HepG2 (cell line): ENCODE results near the gene LMTK2. TPM values are rescaled to one million over a fixed set of nuclear protein-coding genes. Genes with fewer than 3 reads are reported as not detected.

Experiments
- ATAC-seq: fragments of 200-7000 bp; cut with Tn5 transposase; 3 replicates; pipeline ENCODE4 v1.9.1; 2020; ENCODE audit warnings: mild to moderate bottlenecking, moderate library complexity
- BruUV-seq: library from RNA; stranded (reverse); fragments of 400-500 nt; replicated peaks from 2 replicates; lab custom pipeline; 2021; lab: Mats Ljungman, UMichigan
- CTCF ChIA-PET: fragments of 300-600 bp; formaldehyde crosslinking; extraction: SDS; loops from one replicate; lab custom pipeline; 2021; ENCODE audit warnings: low total read pairs, inconsistent platforms, low intra/inter-chr PET ratio; lab: Yijun Ruan, JAX
- POLR2A ChIA-PET: fragments of 350-600 bp; sonication (Branson Sonifier 250); formaldehyde crosslinking; loops from one replicate; lab custom pipeline; 2020; ENCODE audit warnings: antibody characterized with exemption, inconsistent platforms; lab: Yijun Ruan, JAX
- DNase-seq: peaks from one replicate; pipeline ENCODE4 v3.0.0-alpha.2; 2015; ENCODE audit warnings: low spot score
- FAIRE-seq: peaks from 3 replicates; lab custom pipeline; 2011; peaks lifted over from hg19 to GRCh38; lab: Jason Lieb, UNC
- H2AFZ ChIP-seq: one replicate; pipeline ENCODE4 v1.6.1; 2011; ENCODE audit warnings: low read length, inconsistent platforms
- H3K27ac ChIP-seq: fragments of 300-600 bp; 3 replicates; pipeline ENCODE4 v1.8.0; 2011; ENCODE audit warnings: mixed run types, mild to moderate bottlenecking, mixed read lengths, low read length, inconsistent platforms; ENCODE audit not compliant: insufficient read depth; ENCODE audit errors: extremely low read length
- H3K27me3 ChIP-seq, 2 experiments: fragments of 200-600 bp in 1 of 2; 2 replicates in 1 of 2; 3 replicates in 1 of 2; pipeline versions ENCODE4 v1.6.0 to v1.8.0; 2011; ENCODE audit warnings: low read length in 2 of 2, mild to moderate bottlenecking in 2 of 2, moderate library complexity in 2 of 2, inconsistent platforms in 1 of 2; ENCODE audit not compliant: insufficient read depth in 2 of 2, control insufficient read depth in 1 of 2
- H3K36me3 ChIP-seq, 2 experiments: fragments of 200-600 bp in 1 of 2; replicated peaks in 1 of 2; 2 replicates in 1 of 2; 3 replicates in 1 of 2; pipeline versions ENCODE4 v1.5.1 to v1.8.0; 2011; ENCODE audit warnings: low read length in 2 of 2, inconsistent platforms in 1 of 2; ENCODE audit not compliant: insufficient read depth in 2 of 2, control insufficient read depth in 1 of 2
- H3K4me1 ChIP-seq: 2 replicates; pipeline ENCODE4 v1.5.1; 2012; ENCODE audit warnings: low read length, inconsistent platforms; ENCODE audit not compliant: insufficient read depth
- H3K4me2 ChIP-seq: 2 replicates; pipeline ENCODE4 v1.6.0; 2011; ENCODE audit warnings: low read depth, low read length, inconsistent platforms
- H3K4me3 ChIP-seq, 3 experiments: fragments of 200-600 bp in 1 of 3; sonication (generic), shearing (Covaris generic) in 1 of 3; replicated peaks in 1 of 3; 2 replicates each; pipeline ENCODE4 v1.5.1; 2011 to 2016; ENCODE audit warnings: low read length in 3 of 3, inconsistent platforms in 2 of 3, low read depth in 2 of 3, mild to moderate bottlenecking in 2 of 3, control low read depth in 1 of 3, mixed read lengths in 1 of 3; ENCODE audit not compliant: insufficient read depth in 1 of 3
- H3K79me2 ChIP-seq: one replicate; pipeline ENCODE4 v1.6.1; 2011; ENCODE audit warnings: low read length, inconsistent platforms; ENCODE audit not compliant: insufficient read depth
- H3K9ac ChIP-seq: 2 replicates; pipeline ENCODE4 v1.6.0; 2011; ENCODE audit warnings: mild to moderate bottlenecking, low read depth, low read length, inconsistent platforms; ENCODE audit not compliant: insufficient read depth
- H3K9me3 ChIP-seq: 2 replicates; pipeline ENCODE4 v1.5.1; 2012; ENCODE audit warnings: mild to moderate bottlenecking, low read length
- H4K20me1 ChIP-seq: 2 replicates; pipeline ENCODE4 v1.6.0; 2011; ENCODE audit warnings: inconsistent platforms, mild to moderate bottlenecking, low read length, moderate library complexity; ENCODE audit not compliant: insufficient read depth
- ARNTL ChIP-seq: sonication (generic); formaldehyde crosslinking; IDR thresholded peaks from 2 replicates; pipeline ENCODE4 v1.4.0; 2020; ENCODE audit warnings: mild to moderate bottlenecking, missing genetic modification reagents
- CEBPB ChIP-seq: IDR thresholded peaks from 2 replicates; pipeline ENCODE4 v1.6.1; 2011; ENCODE audit warnings: low read depth, low read length, improper control_type of control experiment, borderline replicate concordance
- FOSL2 ChIP-seq: sonication (generic); formaldehyde crosslinking; IDR thresholded peaks from 2 replicates; pipeline ENCODE4 v1.4.0; 2020; ENCODE audit warnings: missing genetic modification reagents
- MTF1 ChIP-seq: sonication (generic); formaldehyde crosslinking; IDR thresholded peaks from 2 replicates; pipeline ENCODE4 v1.5.0; 2020; ENCODE audit warnings: missing genetic modification reagents
- RFX3 ChIP-seq: IDR thresholded peaks from 2 replicates; pipeline ENCODE4 v1.6.1; 2016; ENCODE audit warnings: missing biosample characterization, missing genetic modification reagents
- ZC3H13 ChIP-seq: sonication (generic); formaldehyde crosslinking; IDR thresholded peaks from 2 replicates; pipeline ENCODE4 v1.8.1; 2023; ENCODE audit warnings: mild to moderate bottlenecking, missing genetic modification reagents, moderate library complexity
- ZNF121 ChIP-seq: sonication (generic); formaldehyde crosslinking; IDR thresholded peaks from 2 replicates; pipeline ENCODE4 v1.5.0; 2020; ENCODE audit warnings: mild to moderate bottlenecking, missing genetic modification reagents
- ZNF3 ChIP-seq: IDR thresholded peaks from 2 replicates; pipeline ENCODE4 v1.7.0; 2017; ENCODE audit warnings: inconsistent platforms
- ZNF770 ChIP-seq: sonication (generic); formaldehyde crosslinking; IDR thresholded peaks from 2 replicates; pipeline ENCODE4 v1.5.0; 2020; ENCODE audit warnings: mild to moderate bottlenecking, missing genetic modification reagents
- WGBS: methylation state at CpG from one replicate; pipeline ENCODE4 v1.1.6; 2017; ENCODE audit warnings: low lambda C conversion rate; 5-methylcytosine and 5-hydroxymethylcytosine counted together
- in situ Hi-C: cut with HindIII; loops from 2 replicates; pipeline ENCODE4 v1.10.0; 2017; ENCODE audit warnings: low pct_unique_long_range_greater_than_20kb; ENCODE audit not compliant: extremely low pct_ligation_motif_present
- intact Hi-C: fragments of 100-400 bp; cut with micrococcal nuclease; formaldehyde crosslinking; loops from one replicate; pipeline ENCODE4 v1.10.0; 2022; ENCODE audit not compliant: unreplicated experiment
- polyA plus RNA-seq, 8 experiments: library from polyadenylated mRNA; depleted of rRNA in 3 of 8; stranded (reverse) in 7 of 8; unstranded in 1 of 8; fragments of >200 nt; fragmentation: Illumina TruSeq in 4 of 8; extraction: Trizol in 4 of 8; gene quantifications; 2 replicates each; pipeline versions ENCODE4 v1.2.1 to v1.2.3, GENCODE V29; 2011 to 2016; ENCODE audit warnings: low read depth in 4 of 8, missing spikeins in 1 of 8, mixed read lengths in 1 of 8; ENCODE audit not compliant: insufficient read depth in 1 of 8
- total RNA-seq, 5 experiments: library from RNA; depleted of rRNA; stranded (reverse); fragments of >200 nt; fragmentation: Illumina TruSeq; extraction: Trizol; gene quantifications; 2 replicates each; pipeline ENCODE4 v1.2.3, GENCODE V29; 2016; ENCODE audit warnings: low read depth in 1 of 5

LMTK2 gene
- total and polyA plus RNA-seq, 2 of the 13 experiments (the other 11 are each of a cell fraction or from before 2014, with no cell fraction given), result 9.5 to 11.7 TPM

GRCh38 chr7:98112077-98112476 is 5.4 kb downstream of the LMTK2 start:
- H4K20me1 ChIP-seq, result peaks cover 4% of the 10 kb centered on the region
- no peak overlapping the region for H3K4me3 ChIP-seq
- POLR2A ChIA-PET, result interaction anchor here (0.8 to 3.8 kb wide), 3 partner anchors 12 to 24 kb away, joined by 3 to 41 read pairs (median 8); no protein-coding TSS in a partner anchor
- 88% methylated on average over 4 of the region's 4 CpGs for WGBS
- in situ Hi-C loops (no loop called here), intact Hi-C loops (no loop called here)
- no peaks in the 10 kb centered on the region for H3K9me3 ChIP-seq
- H3K27me3 ChIP-seq, result no peaks in the 10 kb centered on the region; a peak in 1 of 5 replicates
- ATAC-seq (no peak), DNase-seq (no peak), FAIRE-seq (no peak)
- no TSS peak for BruUV-seq
- no peak overlapping the region for H3K9ac ChIP-seq
- H2AFZ ChIP-seq, result no peak overlapping the region
- no peak for TF ChIP-seq RFX3 (CRISPR knock-in tag)
- no peak for TF ChIP-seq ARNTL (CRISPR knock-in tag)
- TF ChIP-seq ZNF121 (CRISPR knock-in tag), result peak; percentile 81
- TF ChIP-seq CEBPB, result no peak
- TF ChIP-seq FOSL2, result 0 out of 2 replicates have a peak, but pooled peaks have one; percentile 13
- TF ChIP-seq ZNF3 (CRISPR knock-in tag), result peak; percentile 92
- no peak for TF ChIP-seq ZC3H13 (CRISPR knock-in tag)
- peak; percentile 90 for TF ChIP-seq ZNF770 (CRISPR knock-in tag)
- TF ChIP-seq MTF1, result no peak
- peaks cover 0 to 3% of the 10 kb centered on the region in 2 experiments; a peak in 1 of 5 replicates for H3K36me3 ChIP-seq
- peaks cover 78% of the 10 kb centered on the region for H3K4me1 ChIP-seq
- CTCF ChIA-PET, result no interaction called here
- H3K27ac ChIP-seq, result no peak overlapping the region
- no peak overlapping the region for H3K4me2 ChIP-seq
- peaks cover 98% of the 10 kb centered on the region for H3K79me2 ChIP-seq
